GM18511 (cell line): ENCODE measurements around the gene MAP2K4.

Experiments used
- ATAC-seq: cut with Tn5 transposase; IDR thresholded peaks from one replicate; pipeline ENCODE4 v1.9.1; 2021; ENCODE audit warnings: mild to moderate bottlenecking, moderate library complexity; ENCODE audit not compliant: unreplicated experiment

The MAP2K4 gene

DNA sequence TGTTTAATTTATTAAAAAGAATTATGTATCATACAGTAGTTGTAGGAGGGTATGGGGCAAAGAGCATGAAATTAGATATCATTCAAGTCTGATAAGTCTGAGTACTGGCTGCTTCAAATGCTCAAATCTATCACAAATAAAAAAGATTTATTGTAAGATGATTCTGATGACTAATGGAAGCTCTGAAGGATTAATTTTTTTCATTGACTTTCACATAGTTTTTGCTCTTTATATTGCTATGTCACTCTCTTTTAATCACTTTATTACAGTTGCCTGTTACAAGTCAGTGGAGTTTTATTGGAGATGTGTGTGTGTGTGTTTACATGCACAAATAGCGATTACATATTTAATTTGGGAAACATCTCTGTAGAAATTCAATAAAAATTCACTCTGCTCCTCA lies 15.0 kb downstream of the MAP2K4 start:
- ATAC-seq: no peak

GRCh38 chr17:12037970-12038369 lies 17.3 kb downstream of the MAP2K4 start:
- no peak for ATAC-seq

DNA sequence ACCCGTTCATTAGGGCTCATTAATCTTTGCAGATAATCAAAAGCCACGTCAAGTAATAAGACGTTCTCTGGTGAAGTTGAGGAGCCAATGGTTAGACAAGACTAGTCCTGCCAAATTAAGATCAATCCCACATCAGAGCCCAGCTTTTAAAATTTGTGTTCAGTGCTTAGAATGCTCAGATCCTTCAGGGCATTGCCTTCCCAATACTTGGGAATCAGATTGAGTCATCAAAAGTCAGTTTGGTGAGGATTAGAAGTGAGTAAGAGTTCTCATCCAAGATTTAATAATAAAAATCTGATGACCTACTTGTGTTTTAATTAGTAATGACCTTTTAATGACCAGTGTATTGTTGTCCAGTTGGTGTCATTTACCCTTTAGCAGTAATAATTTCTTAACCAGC lies 19.8 kb downstream of the MAP2K4 start:
- no peak for ATAC-seq

DNA sequence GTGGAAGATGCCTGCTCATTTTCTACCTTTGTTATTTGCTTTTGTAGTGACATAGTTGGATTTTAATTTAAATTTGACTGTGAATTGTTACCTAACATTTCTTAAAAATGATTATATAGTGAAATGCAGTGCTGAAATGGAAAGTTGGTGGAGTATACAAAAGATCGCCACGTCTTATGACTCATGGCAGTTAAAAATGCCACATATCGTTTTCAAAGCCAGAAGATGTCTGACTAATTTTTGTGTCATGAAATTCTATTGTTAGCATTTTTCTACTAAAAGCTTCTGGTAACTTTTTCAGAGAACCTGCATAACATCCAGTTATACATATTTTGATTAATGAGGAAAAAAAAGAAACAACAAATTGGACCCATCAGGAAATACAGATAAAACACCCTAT lies 20.6 kb downstream of the MAP2K4 start:
- no peak for ATAC-seq

DNA sequence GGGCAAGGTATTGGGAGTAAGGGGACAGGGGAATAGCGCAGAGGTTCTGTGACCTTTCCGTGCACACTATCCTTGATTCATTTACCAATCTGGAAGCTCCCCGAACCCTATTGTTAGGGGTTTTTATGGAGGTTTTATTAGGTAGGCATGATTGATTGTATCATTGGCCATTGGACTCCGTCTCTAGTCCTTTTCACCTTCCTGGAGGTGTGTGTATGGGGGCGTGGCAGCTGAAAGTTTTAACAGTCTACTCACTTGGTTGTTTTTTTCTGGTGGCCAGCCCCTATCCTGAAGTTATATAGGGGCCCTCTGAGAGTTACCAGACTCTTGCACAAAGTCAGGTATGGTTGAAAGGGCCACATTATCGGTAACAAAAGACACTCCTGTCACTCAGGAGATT lies 23.0 kb downstream of the MAP2K4 start:
- ATAC-seq: no peak

GRCh38 chr17:12046786-12047185 lies 26.1 kb downstream of the MAP2K4 start:
- no peak for ATAC-seq

DNA sequence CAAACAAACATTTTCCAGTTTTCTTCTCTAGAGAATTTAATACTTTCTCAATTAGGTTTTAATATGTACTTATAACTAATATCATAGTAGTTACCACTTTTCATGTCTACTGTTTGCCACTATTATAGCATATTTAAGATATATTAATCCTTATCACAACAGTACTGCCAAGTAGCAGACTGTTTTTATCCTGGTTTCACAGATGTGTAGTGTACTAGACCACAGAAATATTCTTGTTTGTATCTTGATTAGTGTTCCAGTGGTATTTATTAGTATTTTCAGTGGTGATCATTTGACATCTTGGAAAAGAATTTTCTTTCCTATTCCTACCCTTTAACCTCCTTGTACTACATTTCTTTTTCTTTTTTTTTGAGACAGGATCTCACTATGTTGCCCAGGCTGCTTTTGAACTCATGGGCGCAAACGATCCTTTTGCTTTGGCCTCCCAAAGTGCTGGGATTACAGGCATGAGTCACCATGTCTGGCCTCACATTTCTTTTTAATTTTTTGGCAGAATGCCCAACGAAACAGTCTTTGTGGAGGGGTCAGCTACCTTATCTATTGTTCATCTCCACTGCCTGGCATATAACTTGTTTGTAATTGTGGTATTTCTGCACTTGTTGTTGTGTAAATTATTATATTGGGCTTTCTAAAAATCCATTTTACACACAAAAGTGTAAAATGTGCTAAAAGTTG lies 27.2 kb downstream of the MAP2K4 start:
- no peak for ATAC-seq

DNA sequence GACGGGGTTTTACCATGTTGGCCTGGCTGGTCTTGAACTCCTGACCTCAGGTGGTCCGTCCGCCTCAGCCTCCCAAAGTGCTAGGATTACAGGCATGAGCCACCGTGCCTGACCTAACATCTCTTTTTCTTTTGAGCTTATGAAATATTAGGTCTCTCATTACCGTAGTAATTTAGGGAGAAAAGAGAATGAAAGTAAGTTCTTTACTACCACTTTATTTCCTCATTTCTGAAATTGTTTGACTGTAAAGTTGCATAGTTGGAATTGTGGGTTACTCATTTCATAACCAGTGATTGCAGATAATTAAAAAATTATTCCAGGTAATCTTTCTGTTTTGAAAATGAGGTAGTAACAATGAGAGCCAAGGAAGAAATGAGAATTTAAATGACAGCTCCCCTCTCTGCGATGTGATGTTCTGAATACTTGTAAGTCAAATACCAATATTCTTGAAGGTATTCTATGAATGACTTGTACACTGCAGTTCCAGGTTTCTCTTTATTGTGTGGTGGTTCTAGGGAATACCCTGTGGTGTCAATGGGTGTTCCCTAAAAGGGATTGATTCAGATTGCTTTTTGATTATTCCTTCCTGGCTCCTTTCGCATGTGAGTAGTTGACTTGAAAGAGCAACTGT lies 28.3 kb downstream of the MAP2K4 start:
- ATAC-seq: no peak

- ATAC-seq: no peak
These were observed 30.1 kb downstream of the MAP2K4 start for GRCh38 chr17:12050646-12051225.

- no peak for ATAC-seq
These were observed 32.9 kb downstream of the MAP2K4 start for GRCh38 chr17:12053552-12053951.

DNA sequence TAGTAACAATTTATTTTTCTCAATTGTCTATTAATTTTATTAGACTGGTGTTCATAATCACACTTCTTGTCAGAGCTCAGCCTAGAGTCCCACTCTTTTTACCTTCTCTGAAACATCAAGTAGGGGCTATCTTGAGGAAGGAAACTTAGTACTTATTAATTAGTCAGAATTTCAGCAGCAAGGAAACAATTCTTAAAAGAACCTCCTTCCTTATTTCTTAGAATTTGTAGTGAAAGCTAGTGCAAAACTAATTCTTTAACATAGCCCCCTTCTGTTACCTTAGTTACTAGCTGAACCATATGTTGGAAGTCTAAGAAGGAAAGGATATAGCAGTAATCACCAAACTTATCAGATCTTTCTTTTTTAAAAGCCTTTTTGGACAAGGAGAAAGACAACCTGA lies 35.2 kb downstream of the MAP2K4 start:
- ATAC-seq: no peak

DNA sequence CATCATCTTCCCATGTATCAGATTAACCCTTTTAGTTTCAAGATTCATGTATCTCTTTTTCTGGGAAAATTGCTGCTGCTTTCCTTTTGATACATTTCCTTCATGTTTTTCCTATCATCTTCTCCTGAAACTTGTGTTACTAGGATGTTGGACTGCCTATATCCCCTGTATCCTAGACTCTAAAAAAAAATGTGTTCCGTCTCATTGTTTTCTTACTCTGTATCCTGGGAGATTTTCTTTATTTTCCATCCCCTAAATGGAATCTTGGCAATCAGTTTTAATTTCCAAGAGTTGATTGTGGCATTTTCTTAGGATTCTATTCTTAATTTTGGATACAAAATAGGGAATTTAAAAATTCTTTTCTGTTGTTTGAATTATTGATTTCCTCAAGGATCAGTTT lies 36.8 kb downstream of the MAP2K4 start:
- no peak for ATAC-seq

DNA sequence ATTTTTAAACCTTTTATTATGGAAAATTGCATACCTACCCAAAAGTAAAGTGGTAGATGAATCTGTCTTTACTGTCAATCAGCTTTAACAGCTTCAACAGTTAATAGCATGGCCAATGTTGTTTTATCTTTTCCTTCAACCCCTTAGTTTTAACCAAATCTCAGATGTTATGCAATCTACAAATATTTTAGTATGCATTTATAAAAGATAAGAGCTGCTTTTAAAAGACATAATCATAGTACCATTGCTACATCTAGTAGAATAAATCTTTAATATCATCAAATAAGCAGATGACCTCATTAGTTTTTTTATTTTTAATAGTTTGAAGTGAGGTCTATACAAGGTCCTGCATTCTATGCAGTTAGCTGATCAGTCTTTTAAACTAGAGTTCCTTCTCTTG lies 37.9 kb downstream of the MAP2K4 start:
- no peak for ATAC-seq

GRCh38 chr17:12062249-12062648 lies 41.6 kb downstream of the MAP2K4 start:
- ATAC-seq: no peak

DNA sequence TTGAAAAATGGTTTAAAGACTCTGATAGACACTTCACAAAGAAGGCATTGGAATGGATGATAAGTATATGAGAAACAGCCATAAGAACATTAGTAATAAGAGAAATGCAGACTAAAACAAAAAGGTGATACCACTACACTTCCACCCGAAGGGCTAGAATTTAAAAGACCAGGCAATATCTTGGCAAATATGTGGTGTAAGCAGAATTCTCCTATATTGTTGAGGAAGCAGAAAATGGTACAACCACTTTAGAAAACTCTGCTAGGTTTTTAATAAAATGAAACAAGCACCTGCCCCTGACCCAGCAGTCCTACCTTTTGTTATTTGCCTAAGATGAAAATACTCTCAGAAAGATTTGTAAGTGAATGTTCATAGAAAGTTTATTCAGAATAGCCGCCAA lies 43.7 kb downstream of the MAP2K4 start:
- no peak for ATAC-seq

- ATAC-seq: no peak
These were observed 46.8 kb downstream of the MAP2K4 start for GRCh38 chr17:12067485-12067884.

GRCh38 chr17:12068946-12069345 lies 48.3 kb downstream of the MAP2K4 start:
- no peak for ATAC-seq

GRCh38 chr17:12070561-12070960 lies 49.9 kb downstream of the MAP2K4 start:
- ATAC-seq: no peak

DNA sequence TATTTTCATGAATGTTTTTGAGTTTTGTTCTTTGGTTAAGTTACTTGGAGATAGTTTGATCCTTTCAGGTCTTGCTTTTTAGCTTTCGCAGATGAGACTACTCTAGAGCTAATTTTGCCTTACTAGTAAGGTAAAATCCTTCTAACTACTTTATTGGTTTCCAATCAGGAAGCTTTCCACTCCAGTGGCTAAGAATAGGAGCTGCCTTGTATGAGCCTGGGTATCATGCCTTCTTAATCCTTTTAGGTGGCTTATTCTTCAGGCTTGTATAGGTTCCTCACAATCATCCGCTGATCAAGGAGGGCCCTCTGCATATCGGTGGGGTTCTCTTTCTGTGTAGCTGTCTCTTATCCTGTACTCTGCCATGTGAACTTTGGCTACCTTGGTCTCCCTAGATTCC lies 53.7 kb downstream of the MAP2K4 start:
- ATAC-seq: no peak

GRCh38 chr17:12077773-12078172 lies 57.1 kb downstream of the MAP2K4 start:
- ATAC-seq: no peak

DNA sequence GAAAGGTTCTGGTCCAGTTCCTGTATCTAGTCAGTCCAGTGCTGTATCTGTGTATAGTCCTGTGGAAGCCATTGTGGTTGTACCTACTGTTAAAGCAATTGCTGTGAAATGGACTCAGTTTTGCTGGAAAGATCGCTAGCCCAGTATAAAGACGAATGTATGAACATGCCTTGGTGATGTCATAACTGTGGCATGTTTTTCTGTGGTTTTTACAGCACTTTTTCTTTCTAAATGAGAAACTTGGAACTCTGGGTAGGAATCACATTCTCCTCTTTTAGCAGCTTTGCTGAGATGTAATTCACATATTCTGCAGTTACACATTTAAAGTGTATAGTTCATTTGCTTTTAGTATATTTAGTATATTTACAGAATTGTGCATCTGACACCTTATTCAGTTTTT lies 58.1 kb downstream of the MAP2K4 start:
- no peak for ATAC-seq

DNA sequence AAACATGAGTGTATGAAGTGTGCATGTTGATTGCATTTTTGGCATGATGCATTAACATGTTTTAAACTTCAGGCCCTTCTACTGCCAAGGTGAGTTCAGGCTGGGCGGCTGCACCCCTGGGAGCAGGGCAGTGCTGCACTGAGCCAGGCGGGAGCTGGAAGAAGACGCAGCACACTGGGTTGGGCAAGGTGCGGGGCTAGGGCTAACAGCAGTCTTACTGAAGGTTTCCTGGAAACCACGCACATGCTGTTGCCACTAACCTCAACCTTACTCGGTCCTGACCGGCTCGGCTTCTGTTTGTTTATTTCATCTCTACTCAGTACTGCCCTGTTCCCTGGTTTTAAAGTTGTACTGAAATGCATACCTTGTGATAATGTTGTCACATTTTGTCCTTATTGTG lies 61.0 kb downstream of the MAP2K4 start:
- ATAC-seq: no peak
